T-helper 2 cell treated with Interferon-gamma antibody and Interleukin-4, amounts not matched to agents 5 μg/mL and 100 μg/mL, for 36 hours (primary cell): ENCODE results near the gene PHF20.
"Not testable (repeated sequence)": the region's sequence is repeated elsewhere in the genome, so short reads cannot be mapped to it uniquely, and the experiment has no call there.

Experiments
- DNase-seq: peaks from one replicate; pipeline ENCODE4 v3.0.0; 2021; ENCODE audit warnings: low spot score
- H3K27ac Mint-ChIP-seq: one replicate; pipeline ENCODE4 v1.8.0; 2021; ENCODE audit warnings: mild to moderate bottlenecking, mixed read lengths
- H3K27me3 Mint-ChIP-seq: one replicate; pipeline ENCODE4 v1.8.0; 2021; ENCODE audit warnings: low read depth, mixed read lengths
- H3K36me3 Mint-ChIP-seq: one replicate; pipeline ENCODE4 v1.8.0; 2021; ENCODE audit warnings: low read depth, mixed read lengths
- H3K4me1 Mint-ChIP-seq: one replicate; pipeline ENCODE4 v1.8.0; 2021; ENCODE audit warnings: low read depth, mixed read lengths
- H3K4me3 Mint-ChIP-seq: one replicate; pipeline ENCODE4 v1.8.0; 2022; ENCODE audit warnings: mild to moderate bottlenecking, moderate library complexity, mixed read lengths
- H3K9me3 Mint-ChIP-seq: one replicate; pipeline ENCODE4 v1.8.0; 2021; ENCODE audit warnings: mixed read lengths

The PHF20 gene

GRCh38 chr20:35783811-35784210 is 12.0 kb downstream of the PHF20 start:
- H3K9me3 Mint-ChIP-seq, H3K27me3 Mint-ChIP-seq, H3K4me3 Mint-ChIP-seq, DNase-seq, H3K27ac Mint-ChIP-seq, H3K4me1 Mint-ChIP-seq: not testable (repeated sequence)
- H3K36me3 Mint-ChIP-seq: peaks cover 16% of the 10 kb centered on the region

GRCh38 chr20:35785541-35785940 is 13.7 kb downstream of the PHF20 start:
- H3K4me3 Mint-ChIP-seq, H3K9me3 Mint-ChIP-seq, H3K4me1 Mint-ChIP-seq, H3K27ac Mint-ChIP-seq, DNase-seq, H3K27me3 Mint-ChIP-seq: not testable (repeated sequence)
- H3K36me3 Mint-ChIP-seq: peaks cover 13% of the 10 kb centered on the region

- H3K36me3 Mint-ChIP-seq: peaks cover 4% of the 10 kb centered on the region
- no peak overlapping the region for H3K4me3 Mint-ChIP-seq
- no peak overlapping the region for H3K27ac Mint-ChIP-seq
Observed at GRCh38 chr20:35788796-35789195, 17.0 kb downstream of the PHF20 start.

DNA sequence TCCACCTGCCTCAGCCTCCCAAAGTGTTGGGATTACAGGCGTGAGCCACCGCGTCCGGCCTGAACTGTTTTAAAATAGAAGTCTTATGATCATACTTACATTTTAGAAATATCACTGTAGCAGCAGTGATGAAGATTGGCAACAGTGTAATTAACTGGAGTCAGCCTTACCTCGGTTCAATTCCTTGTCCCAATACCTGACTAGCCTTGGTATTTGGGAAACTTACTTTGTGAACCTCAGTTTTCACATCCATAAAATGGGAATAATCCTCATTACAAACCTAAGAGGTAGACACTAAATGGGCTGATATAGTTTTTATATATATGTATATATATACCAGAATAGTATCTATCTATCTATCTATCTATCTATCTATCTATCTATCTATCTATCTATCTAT is 19.3 kb downstream of the PHF20 start:
- no peak overlapping the region for H3K4me3 Mint-ChIP-seq
- H3K36me3 Mint-ChIP-seq: peaks cover 5% of the 10 kb centered on the region
- no peak overlapping the region for H3K27ac Mint-ChIP-seq
- no peaks in the 10 kb centered on the region for H3K27me3 Mint-ChIP-seq
- H3K9me3 Mint-ChIP-seq: no peaks in the 10 kb centered on the region
- H3K4me1 Mint-ChIP-seq: no peaks in the 10 kb centered on the region
- no peak for DNase-seq

More at GRCh38 chr20:35788796-35789195, 17.0 kb downstream of the PHF20 start:
- Mint-ChIP-seq H3K9me3 (no peaks in the 10 kb centered on the region), H3K4me1 (no peaks in the 10 kb centered on the region), H3K27me3 (no peaks in the 10 kb centered on the region)
- no peak for DNase-seq

GRCh38 chr20:35791821-35792220 is 20.0 kb downstream of the PHF20 start:
- no peak for DNase-seq
- no peak overlapping the region for H3K27ac Mint-ChIP-seq

GRCh38 chr20:35792740-35793139 is 20.9 kb downstream of the PHF20 start:
- Mint-ChIP-seq H3K4me3 (no peak overlapping the region), H3K9me3 (no peaks in the 10 kb centered on the region), H3K4me1 (peaks cover 6% of the 10 kb centered on the region), H3K36me3 (peaks cover 5% of the 10 kb centered on the region), H3K27me3 (no peaks in the 10 kb centered on the region), H3K27ac (no peak overlapping the region)
- DNase-seq: no peak

More at GRCh38 chr20:35791821-35792220, 20.0 kb downstream of the PHF20 start:
- H3K36me3 Mint-ChIP-seq: peaks cover 5% of the 10 kb centered on the region
- H3K9me3 Mint-ChIP-seq: no peaks in the 10 kb centered on the region
- no peaks in the 10 kb centered on the region for H3K27me3 Mint-ChIP-seq
- H3K4me1 Mint-ChIP-seq: peaks cover 6% of the 10 kb centered on the region
- no peak overlapping the region for H3K4me3 Mint-ChIP-seq

DNA sequence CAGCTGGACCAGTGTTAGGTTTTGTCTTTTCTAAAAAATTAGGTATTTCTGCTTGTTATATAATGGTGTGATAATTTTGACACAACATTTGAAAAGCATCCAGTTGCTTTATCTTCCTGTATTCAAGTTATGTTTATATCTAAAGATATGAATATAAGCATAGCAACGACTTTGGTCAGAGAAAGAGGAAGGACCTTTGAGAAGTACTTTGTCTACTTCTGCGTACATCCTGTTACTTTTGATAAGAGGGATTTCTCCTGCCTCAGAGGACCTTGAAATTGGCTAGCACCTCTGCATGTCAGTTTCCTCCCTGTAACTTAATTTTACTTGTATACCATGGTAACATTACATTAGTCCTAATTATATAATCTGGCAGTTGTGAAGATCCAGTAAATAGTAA is 24.8 kb downstream of the PHF20 start:
- Mint-ChIP-seq H3K27me3 (no peaks in the 10 kb centered on the region), H3K36me3 (peaks cover 10% of the 10 kb centered on the region), H3K4me3 (no peak overlapping the region)

GRCh38 chr20:35801865-35802264 is 30.1 kb downstream of the PHF20 start:
- H3K27ac Mint-ChIP-seq: no peak overlapping the region
- H3K27me3 Mint-ChIP-seq: no peaks in the 10 kb centered on the region
- no peak for DNase-seq
- no peak overlapping the region for H3K4me3 Mint-ChIP-seq
- H3K9me3 Mint-ChIP-seq: no peaks in the 10 kb centered on the region
- H3K4me1 Mint-ChIP-seq: peaks cover 4% of the 10 kb centered on the region
- H3K36me3 Mint-ChIP-seq: peaks cover 17% of the 10 kb centered on the region

More for the DNA sequence above, 24.8 kb downstream of the PHF20 start:
- Mint-ChIP-seq H3K27ac (no peak overlapping the region), H3K9me3 (no peaks in the 10 kb centered on the region), H3K4me1 (peaks cover 8% of the 10 kb centered on the region)
- DNase-seq: no peak

- H3K27ac Mint-ChIP-seq: no peak overlapping the region
- H3K4me3 Mint-ChIP-seq: no peak overlapping the region
- no peaks in the 10 kb centered on the region for H3K9me3 Mint-ChIP-seq
- H3K36me3 Mint-ChIP-seq: peaks cover 29% of the 10 kb centered on the region
- H3K27me3 Mint-ChIP-seq: no peaks in the 10 kb centered on the region
- DNase-seq: no peak
- peaks cover 2% of the 10 kb centered on the region for H3K4me1 Mint-ChIP-seq
Observed at GRCh38 chr20:35806075-35806474, 34.3 kb downstream of the PHF20 start.

GRCh38 chr20:35807877-35808276 is 36.1 kb downstream of the PHF20 start:
- Mint-ChIP-seq H3K27ac (no peak overlapping the region), H3K4me1 (no peaks in the 10 kb centered on the region), H3K9me3 (no peaks in the 10 kb centered on the region), H3K4me3 (no peak overlapping the region), H3K36me3 (peaks cover 21% of the 10 kb centered on the region), H3K27me3 (no peaks in the 10 kb centered on the region)
- DNase-seq: no peak

- Mint-ChIP-seq H3K36me3 (peaks cover 17% of the 10 kb centered on the region), H3K27ac (no peak overlapping the region)
Observed at GRCh38 chr20:35820715-35821114, 48.9 kb downstream of the PHF20 start.

GRCh38 chr20:35821807-35822242 is 50.0 kb downstream of the PHF20 start:
- no peak for DNase-seq

More at GRCh38 chr20:35820715-35821114, 48.9 kb downstream of the PHF20 start:
- no peak for DNase-seq
- H3K4me3 Mint-ChIP-seq: no peak overlapping the region
- no peaks in the 10 kb centered on the region for H3K9me3 Mint-ChIP-seq
- H3K27me3 Mint-ChIP-seq: no peaks in the 10 kb centered on the region
- H3K4me1 Mint-ChIP-seq: peaks cover 15% of the 10 kb centered on the region

DNA sequence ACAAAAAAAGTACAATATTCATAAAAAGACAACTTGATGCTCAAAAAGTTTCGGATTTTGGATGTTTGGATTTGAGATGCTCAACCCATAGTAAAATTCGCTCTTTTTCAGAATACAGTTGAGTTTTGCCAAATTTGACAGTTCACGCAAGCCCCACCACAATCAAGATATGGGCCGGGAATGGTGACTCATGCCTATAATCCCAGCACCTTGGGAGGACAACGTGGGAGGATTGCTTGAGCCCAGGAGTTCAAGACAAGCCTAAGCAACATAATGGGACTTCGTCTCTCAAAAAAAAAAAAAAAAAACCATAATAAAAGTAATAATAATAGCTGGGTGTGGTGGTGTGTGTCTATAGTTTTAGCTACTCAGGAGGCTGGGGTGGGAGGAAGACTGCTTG is 51.3 kb downstream of the PHF20 start:
- no peak overlapping the region for H3K27ac Mint-ChIP-seq
- no peak for DNase-seq
- no peak overlapping the region for H3K4me3 Mint-ChIP-seq
- peaks cover 22% of the 10 kb centered on the region for H3K4me1 Mint-ChIP-seq
- H3K27me3 Mint-ChIP-seq: no peaks in the 10 kb centered on the region
- H3K36me3 Mint-ChIP-seq: peaks cover 18% of the 10 kb centered on the region
- no peaks in the 10 kb centered on the region for H3K9me3 Mint-ChIP-seq

More at GRCh38 chr20:35821807-35822242, 50.0 kb downstream of the PHF20 start:
- Mint-ChIP-seq H3K9me3 (no peaks in the 10 kb centered on the region), H3K4me1 (peaks cover 20% of the 10 kb centered on the region), H3K27ac (no peak overlapping the region), H3K27me3 (no peaks in the 10 kb centered on the region), H3K36me3 (peaks cover 17% of the 10 kb centered on the region), H3K4me3 (no peak overlapping the region)

DNA sequence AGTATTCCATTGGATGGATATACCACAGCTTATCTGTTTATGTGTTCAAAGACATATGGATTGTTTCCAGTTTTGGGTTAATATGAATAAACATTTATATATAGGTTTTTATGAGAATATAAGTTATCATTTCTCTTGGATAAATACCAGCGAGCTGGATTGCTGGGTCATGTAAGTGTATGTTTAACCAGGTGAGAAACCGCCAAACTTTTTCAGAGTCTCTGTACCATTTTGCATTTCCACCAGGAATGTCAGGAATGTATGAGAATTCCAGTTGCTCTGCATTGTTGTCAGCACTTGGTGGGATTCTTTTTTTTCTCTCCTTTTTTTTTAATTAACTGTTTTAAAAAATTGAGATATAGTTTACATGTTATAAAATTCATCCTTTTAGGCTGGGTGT is 52.1 kb downstream of the PHF20 start:
- Mint-ChIP-seq H3K27ac (no peak overlapping the region), H3K4me1 (peaks cover 19% of the 10 kb centered on the region), H3K27me3 (no peaks in the 10 kb centered on the region), H3K4me3 (no peak overlapping the region), H3K9me3 (no peaks in the 10 kb centered on the region), H3K36me3 (peaks cover 19% of the 10 kb centered on the region)
- DNase-seq: no peak

DNA sequence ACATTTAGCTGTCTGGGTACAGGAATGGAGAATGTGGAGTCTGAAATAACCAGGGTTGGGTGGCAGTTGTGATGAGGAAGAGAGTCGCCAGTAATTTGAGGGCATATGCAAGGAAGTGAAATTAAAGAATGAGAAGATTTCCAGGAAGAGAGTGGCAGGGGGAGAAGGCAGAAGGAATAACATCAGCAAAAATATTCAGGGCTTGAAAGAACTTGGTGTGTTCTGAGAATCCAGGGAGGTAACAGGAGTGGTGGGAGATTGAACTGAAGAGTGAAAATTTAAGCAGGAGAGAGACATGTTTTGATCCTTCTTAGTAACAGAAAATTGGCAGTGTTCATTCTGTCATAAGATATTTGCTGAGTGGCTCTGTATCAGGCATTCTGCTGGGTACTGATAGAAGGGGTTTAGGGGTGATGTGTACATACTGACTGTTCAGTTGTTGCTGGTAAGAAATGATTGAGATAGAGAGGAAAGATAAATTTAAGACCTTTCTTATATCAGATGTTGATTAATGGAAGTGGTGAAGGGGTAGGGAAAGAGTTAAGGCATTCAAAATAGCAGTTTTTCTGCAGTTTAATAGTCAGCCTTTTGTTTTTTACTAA is 54.7 kb downstream of the PHF20 start:
- no peak for DNase-seq
- no peak overlapping the region for H3K4me3 Mint-ChIP-seq
- peaks cover 12% of the 10 kb centered on the region for H3K4me1 Mint-ChIP-seq
- peak overlapping the region; percentile 5 for H3K27ac Mint-ChIP-seq
- H3K9me3 Mint-ChIP-seq: no peaks in the 10 kb centered on the region
- peaks cover 22% of the 10 kb centered on the region for H3K36me3 Mint-ChIP-seq
- H3K27me3 Mint-ChIP-seq: no peaks in the 10 kb centered on the region
